ENCODE results near the gene ATMIN. TPM values are rescaled to one million over a fixed set of nuclear protein-coding genes. Genes with fewer than 3 reads are reported as not detected.

Gene ATMIN
- total RNA-seq: 40.0 and 43.9 TPM in 2 replicates

- peak; percentile 91 for DNase-seq
Measured at GRCh38 chr16:81035398-81035974, at the start of gene ATMIN. Gene ATMIN, plus strand, starts transcription at chr16:81035842. Its CDS starts 29 bp downstream, at chr16:81035871.

GRCh38 chr16:80986557-80986956, 49.1 kb upstream of the ATMIN start:
- DNase-seq: no peak

- no peak for DNase-seq
Measured at GRCh38 chr16:80988756-80989155, 46.9 kb upstream of the ATMIN start.

- DNase-seq: no peak
Measured at GRCh38 chr16:80989801-80990200, 45.8 kb upstream of the ATMIN start.

GRCh38 chr16:80990577-80990976, 45.1 kb upstream of the ATMIN start:
- DNase-seq: no peak

- no peak for DNase-seq
Measured at GRCh38 chr16:80990978-80991377, 44.7 kb upstream of the ATMIN start.

- no peak for DNase-seq
Measured at GRCh38 chr16:80991792-80992430, 43.7 kb upstream of the ATMIN start.

- no peak for DNase-seq
Measured at GRCh38 chr16:80992676-80993293, 42.9 kb upstream of the ATMIN start.

GRCh38 chr16:80993307-80993706, 42.3 kb upstream of the ATMIN start:
- peak; percentile 62 for DNase-seq

GRCh38 chr16:80993834-80994233, 41.8 kb upstream of the ATMIN start:
- DNase-seq: no peak

- peak; percentile 21 for DNase-seq
Measured at GRCh38 chr16:80994451-80994850, 41.2 kb upstream of the ATMIN start.

GRCh38 chr16:80996688-80997138, 38.9 kb upstream of the ATMIN start:
- DNase-seq: no peak

- DNase-seq: no peak
Measured at GRCh38 chr16:80997139-80997798, 38.4 kb upstream of the ATMIN start.

- no peak for DNase-seq
Measured at GRCh38 chr16:80997964-80998620, 37.5 kb upstream of the ATMIN start.

- no peak for DNase-seq
Measured at GRCh38 chr16:81000873-81001272, 34.8 kb upstream of the ATMIN start.

- DNase-seq: no peak
Measured at GRCh38 chr16:81001330-81001729, 34.3 kb upstream of the ATMIN start.

- DNase-seq: no peak
Measured at GRCh38 chr16:81003064-81003463, 32.6 kb upstream of the ATMIN start.

- no peak for DNase-seq
Measured at GRCh38 chr16:81003610-81004460, 31.8 kb upstream of the ATMIN start.

GRCh38 chr16:81004646-81005353, 30.8 kb upstream of the ATMIN start:
- DNase-seq: peak; percentile 78

- DNase-seq: peak; percentile 37
Measured at GRCh38 chr16:81005610-81006161, 30.0 kb upstream of the ATMIN start.

- peak; percentile 73 for DNase-seq
Measured at GRCh38 chr16:81006211-81006812, 29.3 kb upstream of the ATMIN start.

All from dermis blood vessel endothelial cell (primary cell).